WERI-Rb-1 (cell line): ENCODE measurements around the gene TRIM2.

Experiments used
- DNase-seq: peaks from one replicate; pipeline ENCODE4 v3.0.0-alpha.2; 2020
- H3K27ac ChIP-seq: fragments of 250-450 bp; sonication (Bioruptor Pico); 2 replicates; pipeline ENCODE4 v1.5.1; 2020; ENCODE audit warnings: mild to moderate bottlenecking, moderate library complexity
- H3K27me3 ChIP-seq: fragments of 250-450 bp; sonication (Bioruptor Pico); 2 replicates; pipeline ENCODE4 v1.5.1; 2021; ENCODE audit warnings: mild to moderate bottlenecking, low read depth, moderate library complexity; ENCODE audit not compliant: insufficient read depth, severe bottlenecking
- H3K36me3 ChIP-seq: fragments of 250-450 bp; sonication (Bioruptor Pico); 2 replicates; pipeline ENCODE4 v1.5.1; 2020; ENCODE audit warnings: mild to moderate bottlenecking, moderate library complexity
- H3K4me3 ChIP-seq: 2 replicates; pipeline ENCODE4 v1.5.1; 2011; ENCODE audit warnings: low read depth, mild to moderate bottlenecking, control low read depth, low read length
- H3K9me3 ChIP-seq: fragments of 250-450 bp; sonication (Bioruptor Pico); 2 replicates; pipeline ENCODE4 v1.5.1; 2021; ENCODE audit warnings: mild to moderate bottlenecking, moderate library complexity; ENCODE audit not compliant: severe bottlenecking
- TF ChIP-seq, protein P1 (sequence below): IDR thresholded peaks from 2 replicates; pipeline ENCODE4 v1.5.1; 2011; ENCODE audit warnings: low read depth, mild to moderate bottlenecking, control low read depth, inconsistent platforms, low read length

TRIM2 gene

DNA sequence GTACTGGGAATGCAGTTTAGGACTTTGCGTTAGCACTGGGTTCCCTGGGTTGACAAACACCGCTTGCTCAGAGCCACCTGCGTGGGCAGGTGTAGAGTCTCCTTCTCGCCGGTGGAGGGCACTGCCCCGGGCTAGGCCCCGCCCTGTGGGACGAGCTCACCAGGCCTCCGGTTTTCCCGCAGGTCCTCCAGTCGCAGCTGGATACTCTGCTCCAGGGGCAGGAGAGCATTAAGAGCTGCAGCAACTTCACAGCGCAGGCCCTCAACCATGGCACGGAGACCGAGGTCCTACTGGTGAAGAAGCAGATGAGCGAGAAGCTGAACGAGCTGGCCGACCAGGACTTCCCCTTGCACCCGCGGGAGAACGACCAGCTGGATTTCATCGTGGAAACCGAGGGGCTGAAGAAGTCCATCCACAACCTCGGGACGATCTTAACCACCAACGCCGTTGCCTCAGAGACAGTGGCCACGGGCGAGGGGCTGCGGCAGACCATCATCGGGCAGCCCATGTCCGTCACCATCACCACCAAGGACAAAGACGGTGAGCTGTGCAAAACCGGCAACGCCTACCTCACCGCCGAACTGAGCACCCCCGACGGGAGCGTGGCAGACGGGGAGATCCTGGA is 91.0 kb downstream of the TRIM2 start:
- Histone ChIP-seq H3K27ac (no peak overlapping the region), H3K27me3 (no peaks in the 10 kb centered on the region), H3K9me3 (peaks cover 8% of the 10 kb centered on the region), H3K36me3 (peaks cover 66% of the 10 kb centered on the region), H3K4me3 (no peak overlapping the region)
- TF ChIP-seq, protein P1, sequence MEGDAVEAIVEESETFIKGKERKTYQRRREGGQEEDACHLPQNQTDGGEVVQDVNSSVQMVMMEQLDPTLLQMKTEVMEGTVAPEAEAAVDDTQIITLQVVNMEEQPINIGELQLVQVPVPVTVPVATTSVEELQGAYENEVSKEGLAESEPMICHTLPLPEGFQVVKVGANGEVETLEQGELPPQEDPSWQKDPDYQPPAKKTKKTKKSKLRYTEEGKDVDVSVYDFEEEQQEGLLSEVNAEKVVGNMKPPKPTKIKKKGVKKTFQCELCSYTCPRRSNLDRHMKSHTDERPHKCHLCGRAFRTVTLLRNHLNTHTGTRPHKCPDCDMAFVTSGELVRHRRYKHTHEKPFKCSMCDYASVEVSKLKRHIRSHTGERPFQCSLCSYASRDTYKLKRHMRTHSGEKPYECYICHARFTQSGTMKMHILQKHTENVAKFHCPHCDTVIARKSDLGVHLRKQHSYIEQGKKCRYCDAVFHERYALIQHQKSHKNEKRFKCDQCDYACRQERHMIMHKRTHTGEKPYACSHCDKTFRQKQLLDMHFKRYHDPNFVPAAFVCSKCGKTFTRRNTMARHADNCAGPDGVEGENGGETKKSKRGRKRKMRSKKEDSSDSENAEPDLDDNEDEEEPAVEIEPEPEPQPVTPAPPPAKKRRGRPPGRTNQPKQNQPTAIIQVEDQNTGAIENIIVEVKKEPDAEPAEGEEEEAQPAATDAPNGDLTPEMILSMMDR, result no peak
- no peak for DNase-seq

DNA sequence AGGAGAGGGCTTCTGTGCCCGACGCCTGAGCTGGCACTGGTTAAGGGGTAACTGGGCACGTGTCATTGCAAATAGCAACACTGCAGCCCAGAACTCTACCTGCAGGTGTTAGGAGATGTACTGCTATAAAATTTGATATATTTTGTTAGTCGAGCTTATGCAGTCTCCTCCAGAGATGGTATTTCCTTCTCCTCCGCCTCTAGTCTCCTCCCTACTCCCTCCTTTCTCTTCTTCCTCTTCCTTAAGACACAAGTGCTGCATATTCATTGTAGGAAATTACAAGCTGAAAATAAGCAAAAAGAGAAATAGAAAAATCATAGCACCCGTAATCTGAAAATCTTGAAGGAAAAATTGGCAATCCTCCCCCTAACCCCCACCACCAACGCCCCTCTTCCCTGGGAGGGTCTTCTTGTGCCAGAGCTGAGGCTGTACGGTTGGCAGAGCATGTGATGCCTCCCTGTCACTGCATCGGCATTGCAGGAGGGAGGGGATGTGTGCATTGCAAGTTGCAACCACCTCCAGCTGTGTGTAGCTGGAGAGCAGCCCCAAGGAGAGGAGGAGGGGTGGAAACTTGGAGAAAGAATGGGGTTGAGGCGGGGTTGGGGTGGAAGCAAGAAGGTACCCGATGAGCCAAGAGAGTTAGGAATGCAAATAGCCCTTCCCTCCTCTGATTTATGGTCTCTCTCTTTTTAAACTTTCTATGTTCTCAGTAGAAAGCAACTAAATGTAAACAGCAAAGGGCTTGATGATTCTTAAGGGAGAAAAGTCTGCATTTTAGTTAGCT is 92.0 kb downstream of the TRIM2 start:
- Histone ChIP-seq H3K27me3 (no peaks in the 10 kb centered on the region), H3K9me3 (peaks cover 11% of the 10 kb centered on the region), H3K27ac (no peak overlapping the region), H3K4me3 (no peak overlapping the region), H3K36me3 (peaks cover 70% of the 10 kb centered on the region)
- no peak for DNase-seq
- TF ChIP-seq, protein P1, result no peak

DNA sequence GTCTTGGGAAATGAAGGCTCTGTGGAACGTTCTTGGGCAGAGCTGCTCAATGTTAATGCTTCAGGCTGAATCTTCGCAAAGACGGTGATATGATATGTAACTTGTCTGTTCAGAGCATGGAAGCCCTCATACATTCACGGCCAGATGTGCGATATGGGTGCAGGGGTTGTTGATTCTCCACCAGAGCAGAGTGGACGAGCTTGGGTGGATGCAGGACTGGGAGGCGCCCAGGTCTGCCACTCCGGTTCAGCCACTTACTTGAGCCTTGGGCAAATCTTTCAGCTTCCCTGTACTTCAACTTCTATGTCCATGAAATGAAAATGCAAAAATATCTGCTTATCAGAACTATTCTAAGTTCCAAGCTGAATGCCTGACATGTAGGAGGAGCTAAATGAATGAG is 92.9 kb downstream of the TRIM2 start:
- H3K9me3 ChIP-seq, result peaks cover 13% of the 10 kb centered on the region
- H3K27ac ChIP-seq, result no peak overlapping the region
- TF ChIP-seq, protein P1, result no peak
- no peaks in the 10 kb centered on the region for H3K27me3 ChIP-seq
- no peak for DNase-seq
- H3K4me3 ChIP-seq, result no peak overlapping the region
- H3K36me3 ChIP-seq, result peaks cover 69% of the 10 kb centered on the region

DNA sequence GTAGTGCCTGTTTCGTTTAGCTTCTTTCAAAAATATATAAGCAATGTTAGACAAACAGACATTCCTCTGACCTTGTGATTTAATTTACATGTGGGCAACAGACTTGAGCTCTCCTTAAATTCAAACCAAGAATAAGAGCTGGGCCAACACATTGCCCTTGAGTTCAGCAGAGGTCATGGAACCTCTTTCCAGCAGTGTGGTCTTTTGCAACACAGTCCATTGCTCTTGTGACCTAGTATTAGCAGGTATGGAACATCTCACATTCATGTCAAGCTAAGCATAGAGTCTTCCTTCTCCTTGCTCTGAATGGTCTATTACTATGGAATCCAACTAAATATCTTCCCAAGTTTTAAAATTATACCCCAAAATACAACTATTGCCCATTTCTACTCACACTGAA is 106.5 kb downstream of the TRIM2 start:
- Histone ChIP-seq H3K27me3 (no peaks in the 10 kb centered on the region), H3K4me3 (no peak overlapping the region), H3K9me3 (no peaks in the 10 kb centered on the region), H3K27ac (no peak overlapping the region), H3K36me3 (peaks cover 11% of the 10 kb centered on the region)
- TF ChIP-seq, protein P1, result no peak
- DNase-seq, result no peak

DNA sequence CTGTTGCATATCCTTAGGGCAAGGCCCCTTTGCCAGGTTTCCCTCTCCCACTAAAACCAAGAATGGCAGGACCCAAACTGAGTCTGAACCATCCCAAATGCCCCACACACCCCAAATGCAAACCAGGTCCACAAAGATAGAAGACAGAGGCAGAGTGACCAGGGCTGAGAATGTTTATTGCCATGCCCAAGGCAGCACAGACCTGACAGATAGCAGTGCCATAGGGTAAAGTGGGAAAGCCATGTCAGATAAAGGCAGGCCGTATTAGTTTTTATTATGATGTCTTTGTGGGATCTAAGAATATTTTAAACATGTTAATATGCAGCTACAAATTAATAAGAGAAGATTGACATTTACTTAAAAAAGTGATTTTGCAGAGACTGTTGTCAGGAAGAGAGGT is 110.7 kb downstream of the TRIM2 start:
- no peak for DNase-seq
- H3K27ac ChIP-seq, result no peak overlapping the region
- H3K4me3 ChIP-seq, result no peak overlapping the region
- peaks cover 22% of the 10 kb centered on the region for H3K36me3 ChIP-seq
- TF ChIP-seq, protein P1, result no peak
- H3K27me3 ChIP-seq, result no peaks in the 10 kb centered on the region
- no peaks in the 10 kb centered on the region for H3K9me3 ChIP-seq
